OCI-LY7 (cell line): ENCODE results near the gene RRP7A.
"Not testable (repeated sequence)": the region's sequence is repeated elsewhere in the genome, so short reads cannot be mapped to it uniquely, and the experiment has no call there.

Source experiments
- CTCF ChIP-seq: fragments of 200-600 bp; sonication (generic); conservative IDR thresholded peaks from 2 replicates; pipeline ENCODE4 v1.5.1; 2014; ENCODE audit warnings: mild to moderate bottlenecking, antibody characterized with exemption, low read length, moderate library complexity, mixed read lengths
- EZH2phosphoT487 ChIP-seq: fragments of 200-600 bp; sonication (generic); IDR thresholded peaks from 2 replicates; pipeline ENCODE4 v1.6.1; 2018; ENCODE audit warnings: low read depth, borderline replicate concordance, mild to moderate bottlenecking, mixed run types, antibody characterized with exemption, low read length, moderate library complexity, mixed read lengths

GRCh38 chr22:42512273-42512990 is 7.2 kb downstream of the RRP7A start:
- TF ChIP-seq CTCF, result peak; percentile 62
- TF ChIP-seq EZH2phosphoT487, result not testable (repeated sequence)
